GM23338 (cell line): Measurements from ENCODE around the gene GDAP2. TPM values are rescaled to one million over a fixed set of nuclear protein-coding genes. Genes with fewer than 3 reads are reported as not detected.

ENCODE experiments used
- ATAC-seq: fragments of 200-7000 bp; cut with Tn5 transposase; 3 replicates; pipeline ENCODE4 v1.9.1; 2020
- DNase-seq: peaks from one replicate; pipeline ENCODE4 v3.0.0-alpha.2; 2015; ENCODE audit warnings: low spot score
- H2AFZ ChIP-seq: fragments of 200-600 bp; sonication (generic); 2 replicates; pipeline ENCODE4 v1.8.0; 2016; ENCODE audit warnings: antibody characterized with exemption, mild to moderate bottlenecking, moderate library complexity
- H3F3A ChIP-seq: fragments of 200-600 bp; sonication (generic); replicated peaks from 2 replicates; pipeline ENCODE4 v1.8.0; 2017; ENCODE audit warnings: antibody characterized with exemption, mixed run types, low read depth
- H3K27ac ChIP-seq: fragments of 200-600 bp; sonication (generic); 2 replicates; pipeline ENCODE4 v1.6.1; 2016; ENCODE audit warnings: low read depth
- H3K27me3 ChIP-seq: fragments of 200-600 bp; sonication (generic); 2 replicates; pipeline ENCODE4 v1.8.0; 2016; ENCODE audit warnings: mild to moderate bottlenecking, mixed run types, moderate library complexity; ENCODE audit not compliant: insufficient read depth
- H3K36me3 ChIP-seq: fragments of 200-600 bp; sonication (generic); 2 replicates; pipeline ENCODE4 v1.8.0; 2016; ENCODE audit warnings: mild to moderate bottlenecking; ENCODE audit not compliant: insufficient read depth
- H3K4me1 ChIP-seq: fragments of 200-600 bp; sonication (generic); 2 replicates; pipeline ENCODE4 v1.8.0; 2016; ENCODE audit warnings: mild to moderate bottlenecking, moderate library complexity; ENCODE audit not compliant: insufficient read depth
- H3K4me2 ChIP-seq: fragments of 200-600 bp; sonication (generic); 2 replicates; pipeline ENCODE4 v1.7.1; 2017; ENCODE audit warnings: mixed run types
- H3K4me3 ChIP-seq: fragments of 200-600 bp; sonication (generic); 2 replicates; pipeline ENCODE4 v1.6.1; 2016; ENCODE audit warnings: mixed run types
- H3K79me2 ChIP-seq: fragments of 200-600 bp; sonication (generic); replicated peaks from 2 replicates; pipeline ENCODE4 v1.8.0; 2017; ENCODE audit warnings: mild to moderate bottlenecking; ENCODE audit not compliant: insufficient read depth
- H3K9me2 ChIP-seq: fragments of 200-600 bp; sonication (generic); 2 replicates; pipeline ENCODE4 v1.8.0; 2017; ENCODE audit not compliant: insufficient read depth
- H4K20me1 ChIP-seq: fragments of 200-600 bp; sonication (generic); replicated peaks from 2 replicates; pipeline ENCODE4 v1.8.0; 2017; ENCODE audit warnings: mild to moderate bottlenecking; ENCODE audit not compliant: insufficient read depth
- H3K27ac Mint-ChIP-seq: 2 replicates; pipeline ENCODE4 v1.8.0; 2020; ENCODE audit warnings: inconsistent platforms, mild to moderate bottlenecking, moderate library complexity, mixed read lengths
- H3K27me3 Mint-ChIP-seq: 3 replicates; pipeline ENCODE4 v1.8.0; 2022; ENCODE audit warnings: low read depth, mild to moderate bottlenecking, moderate library complexity, mixed read lengths, inconsistent platforms; ENCODE audit not compliant: insufficient read depth, poor library complexity
- H3K36me3 Mint-ChIP-seq: 3 replicates; pipeline ENCODE4 v1.8.0; 2021; ENCODE audit warnings: low read depth, mild to moderate bottlenecking, inconsistent platforms, moderate library complexity, mixed read lengths
- H3K4me1 Mint-ChIP-seq: 3 replicates; pipeline ENCODE4 v1.8.0; 2020; ENCODE audit warnings: mild to moderate bottlenecking, inconsistent platforms, mixed read lengths
- H3K4me3 Mint-ChIP-seq: 3 replicates; pipeline ENCODE4 v1.8.0; 2021; ENCODE audit warnings: moderate library complexity, mild to moderate bottlenecking, inconsistent platforms, mixed read lengths
- H3K9me3 Mint-ChIP-seq: 3 replicates; pipeline ENCODE4 v1.8.0; 2020; ENCODE audit warnings: moderate library complexity, mild to moderate bottlenecking, inconsistent platforms, mixed read lengths
- CREB1 ChIP-seq: fragments of 250-450 bp; sonication (Bioruptor Pico); IDR thresholded peaks from 2 replicates; pipeline ENCODE4 v1.5.0; 2020; ENCODE audit warnings: low read depth, mild to moderate bottlenecking, moderate library complexity
- ETS1 ChIP-seq: IDR thresholded peaks from 2 replicates; pipeline ENCODE4 v1.6.1; 2016; ENCODE audit warnings: antibody characterized with exemption
- JUNB ChIP-seq: IDR thresholded peaks from one replicate; pipeline ENCODE4 v1.6.1; 2016; ENCODE audit warnings: antibody characterized with exemption; ENCODE audit not compliant: unreplicated experiment
- POLR2AphosphoS5 ChIP-seq: IDR thresholded peaks from 2 replicates; pipeline ENCODE4 v1.6.1; 2016; ENCODE audit warnings: antibody characterized with exemption, low read depth
- REST ChIP-seq: IDR thresholded peaks from one replicate; pipeline ENCODE4 v1.6.1; 2018; ENCODE audit warnings: antibody characterized with exemption; ENCODE audit not compliant: unreplicated experiment
- ZNF114 ChIP-seq: fragments of 250-450 bp; sonication (Bioruptor Pico); IDR thresholded peaks from 2 replicates; pipeline ENCODE4 v1.5.0; 2020; ENCODE audit warnings: mild to moderate bottlenecking, moderate library complexity
- ZNF331 ChIP-seq: fragments of 250-450 bp; sonication (Bioruptor Pico); IDR thresholded peaks from 2 replicates; pipeline ENCODE4 v1.5.0; 2020; ENCODE audit warnings: low read depth, mild to moderate bottlenecking, moderate library complexity
- polyA plus RNA-seq: library from polyadenylated mRNA; unstranded; fragments of >200 nt; fragmentation: Nextera tagmentation; extraction: Ambion mirVana; gene quantifications from 2 replicates; pipeline ENCODE4 v1.2.1, GENCODE V29; 2016
- total RNA-seq: library from RNA; depleted of rRNA; stranded (reverse); fragments of >200 nt; shearing (Covaris generic); gene quantifications from 2 replicates; pipeline ENCODE4 v1.2.3, GENCODE V29; 2014

GDAP2 gene
- total and polyA plus RNA-seq, 2 experiments from 2014 or later: 10.7 to 24.5 TPM

GRCh38 chr1:117911051-117911450 is 18.4 kb downstream of the GDAP2 start:
- Mint-ChIP-seq H3K27ac (no peak overlapping the region), H3K27me3 (no peaks in the 10 kb centered on the region), H3K4me3 (no peak overlapping the region), H3K36me3 (peaks cover 25% of the 10 kb centered on the region), H3K4me1 (no peaks in the 10 kb centered on the region), H3K9me3 (no peaks in the 10 kb centered on the region)
- Histone ChIP-seq H3F3A (no peaks in the 10 kb centered on the region), H4K20me1 (no peaks in the 10 kb centered on the region; the same call in 1 of the 2 replicates), H3K4me3 (no peak overlapping the region), H3K4me2 (no peak overlapping the region), H3K79me2 (no peaks in the 10 kb centered on the region), H3K36me3 (peaks cover 15% of the 10 kb centered on the region; the same call in 1 of the 2 replicates), H3K27ac (no peak overlapping the region), H2AFZ (no peak overlapping the region), H3K4me1 (no peaks in the 10 kb centered on the region), H3K9me2 (no peaks in the 10 kb centered on the region), H3K27me3 (no peaks in the 10 kb centered on the region)
- DNase-seq: no peak
- no peak for ATAC-seq
- TF ChIP-seq REST (no peak), CREB1 (CRISPR knock-in tag) (no peak)

DNA sequence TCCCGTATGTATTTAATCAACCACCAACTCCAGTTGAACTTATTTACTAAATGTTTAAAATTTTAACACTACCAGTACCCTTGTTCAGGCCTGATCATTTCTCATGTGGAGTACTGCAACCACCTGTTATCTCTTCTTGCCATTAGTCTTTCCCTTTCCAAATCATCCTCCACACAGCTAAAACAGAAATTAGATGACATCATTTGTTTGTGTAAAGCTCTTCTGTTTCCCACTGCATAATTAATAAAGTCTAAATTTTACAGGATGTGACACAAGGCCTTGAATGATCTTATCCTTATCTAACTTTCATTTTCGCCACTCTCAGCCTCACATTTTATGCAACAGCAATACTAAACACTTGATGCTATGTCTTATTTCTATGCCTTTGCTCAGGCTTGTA is 24.4 kb downstream of the GDAP2 start:
- no peaks in the 10 kb centered on the region for H3K27me3 ChIP-seq
- TF ChIP-seq JUNB (no peak), POLR2AphosphoS5 (no peak)
- Mint-ChIP-seq H3K27ac (no peak overlapping the region), H3K27me3 (no peaks in the 10 kb centered on the region), H3K36me3 (peaks cover 15% of the 10 kb centered on the region; the same call in 2 of the 3 replicates), H3K9me3 (no peaks in the 10 kb centered on the region), H3K4me1 (no peaks in the 10 kb centered on the region), H3K4me3 (no peak overlapping the region)
- no peaks in the 10 kb centered on the region for H3K79me2 ChIP-seq
- no peak overlapping the region for H3K27ac ChIP-seq
- H3K4me2 ChIP-seq: no peak overlapping the region
- H2AFZ ChIP-seq: no peak overlapping the region
- H3K9me2 ChIP-seq: no peaks in the 10 kb centered on the region
- DNase-seq (no peak), ATAC-seq (no peak)
- H3K4me3 ChIP-seq: no peak overlapping the region
- H3K4me1 ChIP-seq: no peaks in the 10 kb centered on the region
- peaks cover 23% of the 10 kb centered on the region; the same call in 1 of the 2 replicates for H3K36me3 ChIP-seq
- H4K20me1 ChIP-seq: no peaks in the 10 kb centered on the region; the same call in 1 of the 2 replicates
- no peaks in the 10 kb centered on the region for H3F3A ChIP-seq

- H3K27me3 Mint-ChIP-seq: no peaks in the 10 kb centered on the region
- H3K4me1 Mint-ChIP-seq: no peaks in the 10 kb centered on the region
- no peak overlapping the region for H3K4me2 ChIP-seq
- H3K27ac ChIP-seq: no peak overlapping the region
- H3K36me3 Mint-ChIP-seq: peaks cover 15% of the 10 kb centered on the region; the same call in 2 of the 3 replicates
- no peaks in the 10 kb centered on the region for H3K9me3 Mint-ChIP-seq
- ATAC-seq (no peak), DNase-seq (no peak)
- H3K79me2 ChIP-seq: no peaks in the 10 kb centered on the region
- no peaks in the 10 kb centered on the region for H3K4me1 ChIP-seq
- no peak overlapping the region for H3K4me3 Mint-ChIP-seq
- no peak overlapping the region for H2AFZ ChIP-seq
- no peak for TF ChIP-seq POLR2AphosphoS5
- TF ChIP-seq ETS1: no peak
- no peak for TF ChIP-seq ZNF114
- TF ChIP-seq ZNF331 (CRISPR knock-in tag): no peak
- no peaks in the 10 kb centered on the region; the same call in 1 of the 2 replicates for H4K20me1 ChIP-seq
- no peak overlapping the region for H3K27ac Mint-ChIP-seq
- no peaks in the 10 kb centered on the region for H3F3A ChIP-seq
- no peaks in the 10 kb centered on the region for H3K27me3 ChIP-seq
- no peaks in the 10 kb centered on the region for H3K9me2 ChIP-seq
- H3K4me3 ChIP-seq: no peak overlapping the region
- peaks cover 20% of the 10 kb centered on the region; the same call in 1 of the 2 replicates for H3K36me3 ChIP-seq
Measured at GRCh38 chr1:117904485-117904884, 24.9 kb downstream of the GDAP2 start.
